B cell (primary cell): Measurements from ENCODE around the gene PAM. TPM values are rescaled to one million over a fixed set of nuclear protein-coding genes. Genes with fewer than 3 reads are reported as not detected.

Experiments
- ATAC-seq: fragments of 200-7000 bp; cut with Tn5 transposase; one replicate; pipeline ENCODE4 v1.10.0; 2021; ENCODE audit warnings: low read depth, mild to moderate bottlenecking, moderate number of reproducible peaks, moderate library complexity
- CTCF ChIA-PET: fragments of 350-600 bp; sonication (Branson Sonifier 250); formaldehyde crosslinking; loops from one replicate; lab custom pipeline; 2021; ENCODE audit warnings: antibody characterized with exemption, inconsistent platforms; lab: Charles Lee
- POLR2A ChIA-PET: fragments of 350-600 bp; sonication (Branson Sonifier 250); formaldehyde crosslinking; loops from one replicate; lab custom pipeline; 2021; ENCODE audit warnings: antibody characterized with exemption; lab: Charles Lee
- DNase-seq: peaks from one replicate; pipeline ENCODE4 v3.0.0; 2013
- H2AFZ ChIP-seq: 2 replicates; pipeline ENCODE4 v1.6.1; 2012; ENCODE audit warnings: mild to moderate bottlenecking, low read depth, low read length; ENCODE audit not compliant: insufficient read depth, poor library complexity, severe bottlenecking
- H3K27ac ChIP-seq, 2 donors: 1 replicate in 1 of 2; 2 replicates in 1 of 2; pipeline ENCODE4 v1.5.1; 2012 to 2013; ENCODE audit warnings: low read length in 2 of 2, mild to moderate bottlenecking in 2 of 2, moderate library complexity in 1 of 2
- H3K27me3 ChIP-seq, 4 experiments: fragments of 200-600 bp in 1 of 4; sonication (generic) in 1 of 4; replicated peaks in 1 of 4; 1 replicate in 2 of 4; 2 replicates in 2 of 4; pipeline versions ENCODE4 v1.6.1 to v1.7.0; 2013 to 2016; ENCODE audit warnings: low read length in 3 of 4, mild to moderate bottlenecking in 2 of 4, mixed read lengths in 1 of 4, moderate library complexity in 1 of 4; ENCODE audit not compliant: insufficient read depth in 4 of 4, control insufficient read depth in 3 of 4; ENCODE audit errors: control extremely low read depth in 1 of 4
- H3K36me3 ChIP-seq, 2 experiments: replicated peaks in 1 of 2; 1 replicate in 1 of 2; 2 replicates in 1 of 2; pipeline versions ENCODE4 v1.6.1 to v1.7.1; 2013; ENCODE audit warnings: low read length in 1 of 2; ENCODE audit not compliant: insufficient read depth in 2 of 2, control insufficient read depth in 1 of 2; ENCODE audit errors: control extremely low read depth in 1 of 2, extremely low read depth in 1 of 2
- H3K4me1 ChIP-seq, 2 donors: fragments of 200-600 bp in 1 of 2; sonication (generic) in 1 of 2; 1 replicate in 1 of 2; 2 replicates in 1 of 2; pipeline versions ENCODE4 v1.5.1 to v1.6.1; 2013 to 2017; ENCODE audit warnings: low read length in 2 of 2; ENCODE audit not compliant: control insufficient read depth in 2 of 2, insufficient read depth in 2 of 2
- H3K4me2 ChIP-seq: replicated peaks from 2 replicates; pipeline ENCODE3; 2012; ENCODE audit warnings: mild to moderate bottlenecking, low read depth, low read length; ENCODE audit not compliant: poor library complexity, severe bottlenecking
- H3K4me3 ChIP-seq, 5 experiments: fragments of 200-600 bp in 1 of 5; sonication (generic) in 1 of 5; 1 replicate in 3 of 5; 2 replicates in 2 of 5; pipeline versions ENCODE4 v1.5.1 to v1.7.0; 2011 to 2016; ENCODE audit warnings: low read length in 4 of 5, mild to moderate bottlenecking in 4 of 5, low read depth in 2 of 5, control low read depth in 1 of 5, moderate library complexity in 1 of 5; ENCODE audit not compliant: insufficient read depth in 1 of 5; ENCODE audit errors: control extremely low read depth in 1 of 5, extremely low read depth in 1 of 5
- H3K79me2 ChIP-seq: fragments of 200-600 bp; sonication (generic); one replicate; pipeline ENCODE4 v1.6.0; 2016; ENCODE audit warnings: low read length; ENCODE audit not compliant: control insufficient read depth, insufficient read depth
- H3K9ac ChIP-seq: fragments of 200-600 bp; sonication (generic); 2 replicates; pipeline ENCODE4 v1.6.1; 2017; ENCODE audit warnings: mild to moderate bottlenecking, low read length, moderate library complexity
- H3K9me3 ChIP-seq, 3 donors: one replicate each; pipeline versions ENCODE4 v1.6.1 to v1.7.1; 2013; ENCODE audit warnings: low read length in 2 of 3; ENCODE audit not compliant: control insufficient read depth in 2 of 3, insufficient read depth in 1 of 3; ENCODE audit errors: control extremely low read depth in 1 of 3
- H4K20me1 ChIP-seq: 2 replicates; pipeline ENCODE4 v1.6.0; 2012; ENCODE audit warnings: mild to moderate bottlenecking, low read length; ENCODE audit not compliant: insufficient read depth, control insufficient read depth, poor library complexity, severe bottlenecking
- H3K27ac Mint-ChIP-seq: one replicate; pipeline ENCODE4 v1.8.0; 2021; ENCODE audit warnings: mixed read lengths
- H3K27me3 Mint-ChIP-seq: one replicate; pipeline ENCODE4 v1.8.0; 2021; ENCODE audit warnings: mixed read lengths
- H3K4me1 Mint-ChIP-seq: one replicate; pipeline ENCODE4 v1.8.0; 2021; ENCODE audit warnings: mixed read lengths
- H3K4me3 Mint-ChIP-seq: one replicate; pipeline ENCODE4 v1.8.0; 2021; ENCODE audit warnings: mixed read lengths
- H3K9me3 Mint-ChIP-seq: one replicate; pipeline ENCODE4 v1.8.0; 2022; ENCODE audit warnings: mixed read lengths; ENCODE audit not compliant: insufficient read depth
- EZH2 ChIP-seq: IDR thresholded peaks from 2 replicates; pipeline ENCODE4 v1.6.1; 2012; ENCODE audit warnings: borderline replicate concordance, low read depth, mild to moderate bottlenecking, moderate library complexity, low read length; ENCODE audit not compliant: insufficient read depth, poor library complexity, severe bottlenecking
- WGBS: methylation state at CpG from one replicate; pipeline ENCODE4 v1.1.5; 2013; ENCODE audit warnings: missing lambda C conversion rate; ENCODE audit not compliant: insufficient coverage; 5-methylcytosine and 5-hydroxymethylcytosine counted together
- intact Hi-C: fragments of 100-400 bp; cut with micrococcal nuclease; formaldehyde crosslinking; loops from one replicate; pipeline ENCODE4 v1.10.0; 2022
- polyA plus RNA-seq: library from polyadenylated mRNA; depleted of rRNA; stranded (reverse); fragments of >200 nt; gene quantifications from 2 replicates; pipeline ENCODE4 v1.2.3, GENCODE V29; 2012
- total RNA-seq, 2 donors: library from RNA; stranded (reverse); fragments of 120-200 nt in 1 of 2; gene quantifications; 1 replicate in 1 of 2; 2 replicates in 1 of 2; pipeline versions ENCODE4 v1.2.3 to v1.2.4, GENCODE V29; 2013 to 2022
- TF ChIP-seq, protein P1 (sequence below): fragments of 200-600 bp; IDR thresholded peaks from one replicate; pipeline ENCODE4 v1.8.0; 2022; ENCODE audit warnings: antibody characterized with exemption, mild to moderate bottlenecking

Gene PAM
- total and polyA plus RNA-seq, 2 donors (not counting 1 experiment from before 2014, with no cell fraction given), result 1.00 to 34.8 TPM

DNA sequence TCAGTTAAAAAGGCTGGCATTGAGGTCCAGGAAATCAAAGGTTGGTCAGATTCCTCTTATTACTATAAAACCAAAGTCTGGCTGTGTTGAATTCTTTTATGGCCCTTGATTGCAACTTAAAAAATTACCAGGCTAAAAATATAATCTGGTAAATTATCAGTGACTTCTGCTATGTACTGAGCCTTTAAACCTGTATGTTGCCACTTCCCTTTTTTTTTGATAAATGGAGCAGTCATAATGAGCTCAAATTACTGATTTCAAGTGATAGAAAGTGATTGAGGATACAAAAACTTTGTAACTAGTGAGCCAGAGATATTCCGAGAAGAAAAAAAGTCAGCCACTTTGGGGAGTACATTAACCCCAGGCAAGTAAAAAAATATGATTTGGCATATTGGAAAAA, 264.7 kb downstream of the PAM start:
- ChIA-PET CTCF (interaction anchor here (0.9 kb wide), 1 partner anchor 11 kb away, joined by 3 read pairs; no protein-coding TSS in a partner anchor), POLR2A (no interaction called here)
- Histone ChIP-seq H3K4me2 (no peak overlapping the region), H2AFZ (no peak overlapping the region), H3K27me3 (no peaks in the 10 kb centered on the region), H3K79me2 (no peaks in the 10 kb centered on the region), H3K36me3 (no peaks in the 10 kb centered on the region), H3K4me3 (no peak overlapping the region), H3K9me3 (no peaks in the 10 kb centered on the region), H3K27ac (no peak overlapping the region), H4K20me1 (no peaks in the 10 kb centered on the region), H3K4me1 (no peaks in the 10 kb centered on the region), H3K9ac (no peak overlapping the region)
- TF ChIP-seq, protein P1, sequence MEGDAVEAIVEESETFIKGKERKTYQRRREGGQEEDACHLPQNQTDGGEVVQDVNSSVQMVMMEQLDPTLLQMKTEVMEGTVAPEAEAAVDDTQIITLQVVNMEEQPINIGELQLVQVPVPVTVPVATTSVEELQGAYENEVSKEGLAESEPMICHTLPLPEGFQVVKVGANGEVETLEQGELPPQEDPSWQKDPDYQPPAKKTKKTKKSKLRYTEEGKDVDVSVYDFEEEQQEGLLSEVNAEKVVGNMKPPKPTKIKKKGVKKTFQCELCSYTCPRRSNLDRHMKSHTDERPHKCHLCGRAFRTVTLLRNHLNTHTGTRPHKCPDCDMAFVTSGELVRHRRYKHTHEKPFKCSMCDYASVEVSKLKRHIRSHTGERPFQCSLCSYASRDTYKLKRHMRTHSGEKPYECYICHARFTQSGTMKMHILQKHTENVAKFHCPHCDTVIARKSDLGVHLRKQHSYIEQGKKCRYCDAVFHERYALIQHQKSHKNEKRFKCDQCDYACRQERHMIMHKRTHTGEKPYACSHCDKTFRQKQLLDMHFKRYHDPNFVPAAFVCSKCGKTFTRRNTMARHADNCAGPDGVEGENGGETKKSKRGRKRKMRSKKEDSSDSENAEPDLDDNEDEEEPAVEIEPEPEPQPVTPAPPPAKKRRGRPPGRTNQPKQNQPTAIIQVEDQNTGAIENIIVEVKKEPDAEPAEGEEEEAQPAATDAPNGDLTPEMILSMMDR, result no peak
- no peak for TF ChIP-seq EZH2
- intact Hi-C loops, result no loop called here
- Mint-ChIP-seq H3K4me1 (no peaks in the 10 kb centered on the region), H3K9me3 (no peaks in the 10 kb centered on the region), H3K27ac (no peak overlapping the region), H3K27me3 (no peaks in the 10 kb centered on the region), H3K4me3 (no peak overlapping the region)
- ATAC-seq, result no peak
- 88% methylated on average over 1 of the region's 1 CpG for WGBS
- DNase-seq, result no peak

DNA sequence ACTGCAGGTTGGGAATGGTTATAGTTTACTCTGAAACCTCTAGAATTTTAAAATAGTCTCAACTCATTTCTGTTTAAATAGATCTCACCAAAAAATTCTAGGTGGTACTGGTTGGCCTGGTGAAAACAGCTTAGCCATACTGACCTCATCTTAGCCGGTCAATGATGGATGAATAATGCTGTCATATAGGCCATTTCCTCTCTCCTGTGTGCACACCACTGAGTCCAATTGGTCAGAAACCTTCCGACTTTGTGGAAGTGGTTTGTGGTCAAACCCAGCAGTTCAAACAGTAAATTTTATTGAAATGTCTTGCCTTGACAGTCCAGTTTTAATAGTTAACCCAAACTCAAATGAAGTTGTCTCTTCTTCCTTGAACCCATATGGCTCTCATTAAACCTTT, 266.2 kb downstream of the PAM start:
- Histone ChIP-seq H3K79me2 (no peaks in the 10 kb centered on the region), H3K27me3 (no peaks in the 10 kb centered on the region), H3K9ac (no peak overlapping the region), H2AFZ (no peak overlapping the region), H4K20me1 (no peaks in the 10 kb centered on the region), H3K4me2 (no peak overlapping the region), H3K4me1 (no peaks in the 10 kb centered on the region), H3K4me3 (no peak overlapping the region), H3K9me3 (no peaks in the 10 kb centered on the region), H3K36me3 (no peaks in the 10 kb centered on the region), H3K27ac (no peak overlapping the region)
- intact Hi-C loops, result no loop called here
- no peak overlapping the region for H3K27ac Mint-ChIP-seq
- H3K4me1 Mint-ChIP-seq, result no peaks in the 10 kb centered on the region
- H3K9me3 Mint-ChIP-seq, result no peaks in the 10 kb centered on the region
- WGBS, result 60% methylated on average over 1 of the region's 2 CpGs
- no peak overlapping the region for H3K4me3 Mint-ChIP-seq
- CTCF ChIA-PET, result no interaction called here
- DNase-seq, result no peak
- ATAC-seq, result no peak
- H3K27me3 Mint-ChIP-seq, result no peaks in the 10 kb centered on the region
- TF ChIP-seq EZH2, result no peak
- TF ChIP-seq, protein P1, result no peak
- POLR2A ChIA-PET, result no interaction called here
